HG03575 (cell line): ENCODE measurements around the gene TNNI2.

ENCODE experiments used
- ATAC-seq: cut with Tn5 transposase; IDR thresholded peaks from one replicate; pipeline ENCODE4 v1.9.1; 2021; ENCODE audit not compliant: unreplicated experiment, insufficient number of reproducible peaks, low FRiP score; ENCODE audit errors: extremely low read depth

Gene TNNI2

GRCh38 chr11:1854949-1855885, 16.4 kb downstream of the TNNI2 start:
- ATAC-seq: peak; percentile 23

- no peak for ATAC-seq
These were observed 17.1 kb downstream of the TNNI2 start for GRCh38 chr11:1855886-1856265.

DNA sequence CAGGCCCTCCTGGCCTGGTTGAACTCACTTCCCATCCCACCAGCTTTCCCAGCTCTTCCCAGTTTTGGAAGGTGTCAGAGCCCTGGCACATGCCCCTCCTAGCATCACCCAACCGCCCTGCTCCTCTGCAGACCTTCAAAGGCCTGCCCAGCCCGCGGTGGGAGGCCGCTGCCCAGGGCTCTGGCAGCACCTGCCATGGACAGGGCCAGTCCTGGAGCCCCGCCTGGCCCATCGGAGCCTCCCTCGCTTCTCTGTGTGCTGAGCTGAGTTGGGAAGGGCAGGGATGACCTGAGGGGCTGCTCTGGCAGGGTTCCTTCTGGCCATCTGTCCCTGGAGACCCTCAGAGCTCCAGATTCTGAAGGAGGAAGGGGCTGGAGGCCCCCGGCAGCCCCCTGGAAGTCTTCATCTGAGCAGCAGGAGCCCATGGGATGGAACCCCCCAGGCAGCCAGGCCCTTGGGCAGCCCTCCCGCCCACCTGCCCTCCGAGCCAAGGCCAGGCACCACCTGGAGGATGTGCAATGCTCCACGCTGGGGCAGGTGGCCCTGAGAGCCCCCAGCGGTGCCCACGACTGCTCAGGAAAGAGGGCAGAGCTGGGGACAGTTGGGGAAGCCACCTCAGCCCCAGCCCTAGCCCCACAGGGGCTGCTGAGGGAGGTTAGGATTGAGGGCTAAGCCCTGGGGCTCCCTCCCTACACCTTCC, 17.7 kb downstream of the TNNI2 start:
- no peak for ATAC-seq

DNA sequence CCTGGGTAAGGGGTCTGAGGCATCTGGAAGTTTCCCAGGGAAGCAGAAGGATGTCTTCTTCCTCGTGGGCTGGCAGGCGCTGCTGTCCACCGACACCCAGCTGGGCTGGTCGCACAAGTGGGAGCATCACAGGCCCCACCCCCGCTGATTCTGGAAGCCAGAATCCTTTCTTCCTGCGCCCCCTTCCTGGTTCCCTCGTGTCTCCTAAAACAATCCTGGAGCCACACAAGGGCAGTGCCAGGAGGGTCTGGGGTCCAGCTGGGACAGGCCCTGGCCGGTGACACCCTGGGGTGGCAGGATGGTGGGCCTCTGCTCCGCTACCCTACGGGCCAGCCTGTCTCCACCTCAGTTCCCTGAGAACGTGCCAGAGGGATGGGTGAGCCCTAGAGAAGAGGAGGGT, 18.3 kb downstream of the TNNI2 start:
- ATAC-seq: no peak

GRCh38 chr11:1858154-1858553, 19.4 kb downstream of the TNNI2 start:
- ATAC-seq: no peak

GRCh38 chr11:1858576-1858975, 19.8 kb downstream of the TNNI2 start:
- no peak for ATAC-seq

DNA sequence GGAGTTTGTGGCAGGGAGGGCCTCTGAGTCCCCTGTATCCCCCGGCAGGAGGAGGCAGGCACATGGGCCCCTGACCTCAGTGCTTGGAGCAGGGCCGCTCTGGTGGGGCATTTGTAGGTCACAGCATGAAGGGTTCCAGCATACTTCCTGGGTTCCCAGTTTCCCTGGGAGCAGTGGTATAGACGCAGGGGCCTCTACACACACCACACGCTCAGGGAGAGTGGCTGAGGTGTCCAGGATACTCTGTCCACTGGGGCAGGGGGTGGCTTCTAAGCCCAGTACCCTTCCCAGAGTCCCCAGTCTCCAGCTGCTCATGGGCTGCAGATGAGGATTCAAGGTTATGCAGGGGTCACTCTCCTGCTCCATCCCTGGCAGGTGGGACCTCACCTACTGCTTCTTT, 20.2 kb downstream of the TNNI2 start:
- no peak for ATAC-seq

- ATAC-seq: no peak
These were observed 21.3 kb downstream of the TNNI2 start for GRCh38 chr11:1860108-1860507.

- no peak for ATAC-seq
These were observed 22.9 kb downstream of the TNNI2 start for GRCh38 chr11:1861435-1862411.

DNA sequence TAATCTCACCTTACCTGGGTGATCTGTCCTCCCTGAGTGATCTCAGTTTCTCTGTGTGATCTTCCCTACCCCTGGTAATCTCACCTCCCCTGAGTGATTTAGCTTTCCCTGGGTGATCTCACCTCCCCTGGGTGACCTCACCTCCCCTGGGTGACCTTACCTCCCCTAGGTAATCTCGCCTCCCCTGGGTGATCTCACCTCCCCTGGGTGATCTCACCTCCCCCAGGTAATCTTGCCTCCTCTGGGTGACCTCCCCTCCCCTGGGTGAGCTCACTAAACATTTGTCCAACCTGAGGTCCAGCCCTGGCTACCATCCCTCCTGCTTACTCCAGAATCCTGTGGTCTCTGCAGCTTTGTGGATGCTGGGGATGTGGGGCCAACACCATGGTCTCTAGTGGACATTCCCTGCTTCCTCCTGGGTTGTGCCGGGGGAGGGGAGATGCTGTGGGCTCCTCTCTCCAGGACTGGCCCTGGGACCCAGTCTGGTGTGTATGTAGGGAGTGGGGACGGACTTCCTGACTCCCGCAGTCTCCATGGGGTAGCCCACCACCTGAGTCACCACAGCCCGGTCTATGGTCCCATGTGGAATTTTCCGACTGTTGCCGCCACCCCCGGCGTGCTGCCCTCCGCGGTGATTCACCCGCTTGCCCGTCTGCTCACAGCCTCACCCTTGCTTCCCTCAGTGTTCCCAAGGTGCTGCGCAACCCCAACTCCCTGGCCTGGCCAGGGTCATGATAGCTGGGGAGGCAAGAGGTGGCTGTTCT, 24.0 kb downstream of the TNNI2 start:
- ATAC-seq: no peak

DNA sequence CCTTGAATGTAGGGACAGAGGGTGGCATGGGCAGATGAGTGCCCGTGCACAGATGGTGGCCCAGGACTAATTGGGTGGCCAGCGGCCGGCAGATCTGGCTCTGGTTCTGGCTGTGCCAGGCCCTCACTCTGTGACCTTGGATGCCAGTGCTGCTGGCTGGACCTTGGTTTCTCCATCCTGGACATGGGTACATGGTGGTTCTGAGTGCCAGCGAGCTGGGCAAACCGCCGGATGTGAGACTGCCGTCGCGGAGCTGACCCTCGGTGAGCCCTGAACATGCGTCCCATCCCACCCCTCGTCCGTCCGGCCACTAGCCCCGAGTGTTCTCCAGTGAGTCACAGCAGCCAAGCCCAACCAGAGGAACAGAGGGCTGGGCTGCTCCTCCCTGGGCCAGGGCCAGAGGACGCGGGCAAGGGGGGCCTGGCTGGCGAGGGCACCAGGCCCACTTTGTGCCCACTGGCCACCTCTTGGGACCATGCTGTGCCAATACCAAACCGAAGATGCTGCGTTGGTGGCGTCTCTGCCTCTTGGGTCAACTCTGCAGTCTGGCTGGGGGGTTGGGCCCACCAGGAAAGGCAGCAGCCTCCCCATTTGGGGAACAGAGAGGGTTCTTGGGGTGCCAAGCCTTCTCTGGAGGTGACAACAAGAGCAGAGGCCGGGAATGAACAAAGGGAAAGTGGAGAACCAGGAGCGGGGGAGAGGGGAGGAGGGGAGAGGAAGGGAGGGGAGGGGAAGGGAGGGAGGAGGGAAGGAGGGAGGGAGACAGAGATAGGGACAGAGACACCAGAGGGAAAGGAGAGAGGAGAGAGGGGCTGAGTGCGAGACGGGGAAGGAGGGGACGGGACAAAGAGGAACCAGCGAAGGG, 24.8 kb downstream of the TNNI2 start:
- no peak for ATAC-seq

GRCh38 chr11:1864231-1864630, 25.4 kb downstream of the TNNI2 start:
- ATAC-seq: no peak

- no peak for ATAC-seq
These were observed 26.3 kb downstream of the TNNI2 start for GRCh38 chr11:1864831-1865665.

DNA sequence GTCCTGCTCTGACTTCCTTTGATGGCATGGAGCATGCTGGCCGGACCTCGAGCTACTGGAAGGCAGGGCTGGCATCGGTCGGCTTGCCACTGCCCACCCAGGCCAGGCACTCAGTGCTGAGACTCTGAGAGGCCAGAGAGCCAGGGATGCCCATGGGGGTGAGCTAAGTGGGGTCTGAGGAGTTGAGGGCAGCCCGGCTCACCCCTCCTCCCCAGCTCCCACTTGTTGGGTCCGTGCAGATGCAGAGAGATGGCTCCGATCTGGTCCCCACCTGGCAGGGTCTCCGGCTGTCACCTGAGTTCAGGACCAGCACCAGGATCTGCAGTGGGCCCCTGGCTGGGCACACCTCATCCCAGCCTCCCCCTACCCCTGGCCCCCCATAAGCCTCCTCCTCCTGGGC, 27.4 kb downstream of the TNNI2 start:
- ATAC-seq: no peak

DNA sequence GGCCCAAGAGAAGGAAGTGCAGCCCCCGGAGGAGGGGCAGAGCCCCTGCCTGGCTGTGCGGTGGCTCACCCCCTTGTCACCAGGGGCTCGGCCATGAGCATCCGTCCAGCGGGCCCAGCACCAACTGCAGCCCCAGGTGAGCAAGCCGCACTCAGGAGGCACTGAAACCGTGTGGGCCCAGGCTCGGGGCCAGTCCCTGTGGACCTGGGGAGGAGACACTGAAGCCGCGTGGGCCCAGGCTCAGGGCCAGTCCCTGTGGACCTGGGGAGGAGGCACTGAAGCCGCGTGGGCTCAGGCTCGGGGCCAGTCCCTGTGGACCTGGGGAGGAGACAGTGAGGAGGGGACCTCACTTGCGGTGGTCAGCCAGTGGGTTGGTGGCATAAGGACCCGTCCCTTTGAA, 28.0 kb downstream of the TNNI2 start:
- no peak for ATAC-seq

- no peak for ATAC-seq
These were observed 28.6 kb downstream of the TNNI2 start for GRCh38 chr11:1867381-1867780.

DNA sequence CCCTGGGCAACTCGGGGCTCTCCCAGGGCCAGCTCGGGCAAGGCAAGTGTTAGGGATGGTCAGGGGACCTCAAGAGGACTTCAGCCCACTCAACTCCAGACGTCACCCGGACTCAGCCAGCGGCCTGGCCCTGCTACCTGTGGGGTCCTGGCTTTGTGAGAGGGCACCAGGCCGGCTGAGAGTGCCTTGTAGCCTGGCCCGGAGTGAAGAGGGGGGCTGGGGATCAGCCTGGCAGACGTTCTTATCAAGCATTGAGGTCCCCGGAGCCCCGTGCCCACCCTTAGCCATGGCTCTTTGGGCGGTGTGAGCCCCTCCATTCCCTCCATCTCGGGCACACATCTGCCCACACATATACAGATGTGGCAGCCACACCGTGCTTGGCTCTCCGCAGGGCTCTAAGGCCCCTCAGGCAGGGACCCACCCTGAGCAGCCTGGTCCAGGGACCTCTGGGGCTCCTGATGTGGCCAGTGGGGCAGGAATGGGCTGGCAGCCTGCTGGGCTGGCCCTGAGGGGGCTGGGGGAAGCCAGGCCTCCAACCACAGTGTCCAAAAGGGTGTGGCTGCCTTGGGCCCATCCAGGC, 29.4 kb downstream of the TNNI2 start:
- no peak for ATAC-seq
